GM12878 (cell line): Measurements from ENCODE around the gene NKIRAS2. TPM values are rescaled to one million over a fixed set of nuclear protein-coding genes. Genes with fewer than 3 reads are reported as not detected.

Experiments
- ATAC-seq: fragments of 200-7000 bp; cut with Tn5 transposase; 3 replicates; pipeline ENCODE4 v1.9.1; 2020; ENCODE audit warnings: mild to moderate bottlenecking, moderate library complexity
- BruUV-seq: library from RNA; stranded (reverse); fragments of 400-500 nt; replicated peaks from 2 replicates; lab custom pipeline; 2021; lab: Mats Ljungman, UMichigan
- CTCF ChIA-PET: fragments of 300-600 bp; sonication (Branson Sonifier 250); formaldehyde crosslinking; extraction: SDS; loops from one replicate; lab custom pipeline; 2021; ENCODE audit warnings: inconsistent platforms; lab: Yijun Ruan, JAX
- POLR2A ChIA-PET: fragments of 350-600 bp; formaldehyde crosslinking; extraction: SDS; loops from one replicate; lab custom pipeline; 2021; ENCODE audit warnings: inconsistent platforms; lab: Charles Lee
- RAD21 ChIA-PET: fragments of 300-600 bp; sonication (Branson Sonifier 250); formaldehyde crosslinking; loops from one replicate; lab custom pipeline; 2023; ENCODE audit warnings: antibody characterized with exemption; ENCODE audit not compliant: unreplicated experiment; lab: Charles Lee
- SMC1A ChIA-PET: fragments of 300-600 bp; sonication (Branson Sonifier 250); formaldehyde crosslinking; loops from one replicate; lab custom pipeline; 2023; ENCODE audit not compliant: unreplicated experiment, uncharacterized antibody; lab: Charles Lee
- DNase-seq: peaks from one replicate; pipeline ENCODE4 v3.0.0-alpha.2; 2011; ENCODE audit warnings: low read depth, low spot score
- FAIRE-seq: peaks from 3 replicates; lab custom pipeline; 2011; peaks lifted over from hg19 to GRCh38; lab: Jason Lieb, UNC
- H2AFZ ChIP-seq: 2 replicates; pipeline ENCODE4 v1.6.0; 2011; ENCODE audit warnings: low read depth, low read length, control low read depth; ENCODE audit not compliant: control insufficient read depth
- H3K27ac ChIP-seq: 2 replicates; pipeline ENCODE4 v1.5.1; 2011; ENCODE audit warnings: control low read depth; ENCODE audit not compliant: control insufficient read depth, insufficient read depth
- H3K27me3 ChIP-seq, 2 experiments: replicated peaks in 1 of 2; 2 replicates each; pipeline versions ENCODE4 v1.6.0 to v1.6.1; 2011; ENCODE audit warnings: low read length in 1 of 2; ENCODE audit not compliant: control insufficient read depth in 2 of 2, insufficient read depth in 2 of 2
- H3K36me3 ChIP-seq, 2 experiments: 2 replicates each; pipeline ENCODE4 v1.5.1; 2011; ENCODE audit warnings: low read length in 1 of 2; ENCODE audit not compliant: control insufficient read depth in 2 of 2, insufficient read depth in 2 of 2
- H3K4me1 ChIP-seq: 2 replicates; pipeline ENCODE4 v1.6.1; 2011; ENCODE audit warnings: mild to moderate bottlenecking, low read length, moderate library complexity, mixed read lengths; ENCODE audit not compliant: control insufficient read depth, insufficient read depth
- H3K4me2 ChIP-seq: 2 replicates; pipeline ENCODE4 v1.6.0; 2011; ENCODE audit warnings: control low read depth; ENCODE audit not compliant: control insufficient read depth, insufficient read depth
- H3K4me3 ChIP-seq: fragments of 200-600 bp; sonication (generic); 2 replicates; pipeline ENCODE4 v1.5.1; 2016
- H3K79me2 ChIP-seq: 2 replicates; pipeline ENCODE4 v1.6.0; 2011; ENCODE audit warnings: low read length; ENCODE audit not compliant: control insufficient read depth, insufficient read depth
- H3K9ac ChIP-seq: 2 replicates; pipeline ENCODE4 v1.8.0; 2011; ENCODE audit warnings: low read length, control low read depth, mixed read lengths; ENCODE audit not compliant: control insufficient read depth, insufficient read depth
- H3K9me3 ChIP-seq: replicated peaks from 3 replicates; pipeline ENCODE4 v1.5.1; 2011; ENCODE audit warnings: mild to moderate bottlenecking, low read length; ENCODE audit not compliant: control insufficient read depth, insufficient read depth
- H4K20me1 ChIP-seq: 2 replicates; pipeline ENCODE4 v1.6.0; 2011; ENCODE audit not compliant: control insufficient read depth, insufficient read depth
- GATAD2B ChIP-seq: fragments of 450-650 bp; conservative IDR thresholded peaks from 2 replicates; pipeline ENCODE4 v1.6.1; 2017; ENCODE audit warnings: low read depth, mild to moderate bottlenecking, moderate library complexity
- KLF5 ChIP-seq: fragments of 450-650 bp; IDR thresholded peaks from 2 replicates; pipeline ENCODE4 v1.6.1; 2014; ENCODE audit warnings: mild to moderate bottlenecking; ENCODE audit not compliant: partially characterized antibody
- NFYA ChIP-seq: IDR thresholded peaks from 2 replicates; pipeline ENCODE4 v1.6.1; 2011; ENCODE audit warnings: low read depth, mild to moderate bottlenecking, low read length, improper control_type of control experiment, borderline replicate concordance
- POLR2AphosphoS5 ChIP-seq: IDR thresholded peaks from 2 replicates; pipeline ENCODE4 v1.6.1; 2011; ENCODE audit warnings: mild to moderate bottlenecking, low read length, inconsistent platforms
- SIN3A ChIP-seq: IDR thresholded peaks from 2 replicates; pipeline ENCODE4 v1.6.1; 2012; ENCODE audit warnings: low read depth, low read length, improper control_type of control experiment
- WGBS: methylation state at CpG from one replicate; pipeline ENCODE4 v1.1.6; 2016; ENCODE audit warnings: low lambda C conversion rate; ENCODE audit not compliant: insufficient replicate concordance, insufficient coverage; ENCODE audit errors: missing lambda C conversion rate; 5-methylcytosine and 5-hydroxymethylcytosine counted together
- in situ Hi-C: fragments of 300-500 bp; cut with MboI; formaldehyde crosslinking; loops from 9 replicates; pipeline ENCODE4 v1.14.3; 2018; ENCODE audit warnings: mixed read lengths
- intact Hi-C: fragments of 100-400 bp; cut with micrococcal nuclease; formaldehyde crosslinking; loops from one replicate; pipeline ENCODE4 v1.14.2; 2022; ENCODE audit not compliant: unreplicated experiment
- polyA plus RNA-seq, 11 experiments: library from polyadenylated mRNA; depleted of rRNA in 4 of 11; unstranded in 6 of 11; stranded (reverse) in 5 of 11; fragments of >200 nt; fragmentation: Nextera tagmentation in 4 of 11; fragmentation: Illumina TruSeq in 1 of 11; extraction: Ambion mirVana in 4 of 11; extraction: Trizol in 1 of 11; gene quantifications; 1 replicate in 1 of 11; 2 replicates in 10 of 11; pipeline versions ENCODE4 v1.2.1 to v1.2.3, GENCODE V29; 2011 to 2016; ENCODE audit warnings: inconsistent platforms in 2 of 11, missing spikeins in 2 of 11, low read depth in 1 of 11
- total RNA-seq, 4 experiments: library from RNA; depleted of rRNA in 3 of 4; stranded (reverse); fragments of >200 nt in 3 of 4; fragmentation: Illumina TruSeq in 1 of 4; extraction: Trizol in 1 of 4; gene quantifications; 2 replicates each; pipeline versions ENCODE4 v1.2.1 to v1.2.3, GENCODE V29; 2013 to 2021
- TF ChIP-seq, protein P1 (sequence below): fragments of 450-650 bp; IDR thresholded peaks from 2 replicates; pipeline ENCODE4 v1.6.1; 2017; ENCODE audit warnings: mild to moderate bottlenecking, moderate library complexity

Gene NKIRAS2
- total and polyA plus RNA-seq, 10 of the 15 experiments (the other 5 are each of a cell fraction or from before 2014, with no cell fraction given) = 6.4 to 49.7 (median 27.2) TPM

DNA sequence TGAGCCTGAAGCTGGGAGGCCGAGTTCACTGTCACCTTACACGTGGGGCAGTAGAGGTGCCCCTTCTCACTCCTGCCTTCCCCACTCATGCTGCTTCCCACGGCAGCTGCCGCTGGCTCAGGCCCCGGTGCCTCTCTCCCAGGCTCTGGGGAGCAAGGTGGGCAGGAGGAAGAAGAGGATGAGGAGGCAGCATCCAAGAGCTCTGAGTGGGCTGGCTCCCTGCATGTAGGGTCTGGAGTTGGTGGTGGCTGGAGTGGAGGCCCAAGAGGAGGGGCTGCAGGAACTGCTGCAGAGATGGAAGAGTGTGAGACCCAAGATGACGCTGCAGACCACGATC is 8.9 kb downstream of the NKIRAS2 start:
- Histone ChIP-seq H3K27ac (no peak overlapping the region), H3K36me3 (peaks cover 0 to 13% of the 10 kb centered on the region in 2 experiments; a peak in 2 of 4 replicates), H4K20me1 (no peaks in the 10 kb centered on the region), H3K9me3 (no peaks in the 10 kb centered on the region), H3K27me3 (no peaks in the 10 kb centered on the region), H3K4me3 (no peak overlapping the region), H2AFZ (no peak overlapping the region), H3K4me2 (no peak overlapping the region), H3K79me2 (no peaks in the 10 kb centered on the region), H3K4me1 (peaks cover 13% of the 10 kb centered on the region), H3K9ac (no peak overlapping the region)
- intact Hi-C loops = loop anchor here (5.0 kb wide), 2 partner anchors 34 to 74 kb away; no protein-coding TSS in a partner anchor
- FAIRE-seq (no peak), ATAC-seq (no peak), DNase-seq (no peak)
- ChIA-PET POLR2A (interaction anchor here (0.6 kb wide), 1 partner anchor 388 kb away, joined by 4 read pairs; no protein-coding TSS in a partner anchor), CTCF (interaction anchor here (0.8 to 10.1 kb wide), 4 partner anchors 12 to 179 kb away, joined by 3 to 83 read pairs (median 18); partner anchors contain the start of gene DNAJC7), SMC1A (interaction anchor here (0.7 kb wide), 1 partner anchor 87 kb away, joined by 4 read pairs; no protein-coding TSS in a partner anchor), RAD21 (interaction anchor here (0.8 kb wide), 1 partner anchor 62 kb away, joined by 5 read pairs; the partner anchor contains the start of gene CNP)
- in situ Hi-C loops = no loop called here
- WGBS = 66% methylated on average over 7 of the region's 7 CpGs
- BruUV-seq = no TSS peak
- TF ChIP-seq KLF5 = no peak
- TF ChIP-seq GATAD2B = no peak
- no peak for TF ChIP-seq SIN3A
- no peak for TF ChIP-seq NFYA
- TF ChIP-seq POLR2AphosphoS5 = no peak
- TF ChIP-seq, protein P1, sequence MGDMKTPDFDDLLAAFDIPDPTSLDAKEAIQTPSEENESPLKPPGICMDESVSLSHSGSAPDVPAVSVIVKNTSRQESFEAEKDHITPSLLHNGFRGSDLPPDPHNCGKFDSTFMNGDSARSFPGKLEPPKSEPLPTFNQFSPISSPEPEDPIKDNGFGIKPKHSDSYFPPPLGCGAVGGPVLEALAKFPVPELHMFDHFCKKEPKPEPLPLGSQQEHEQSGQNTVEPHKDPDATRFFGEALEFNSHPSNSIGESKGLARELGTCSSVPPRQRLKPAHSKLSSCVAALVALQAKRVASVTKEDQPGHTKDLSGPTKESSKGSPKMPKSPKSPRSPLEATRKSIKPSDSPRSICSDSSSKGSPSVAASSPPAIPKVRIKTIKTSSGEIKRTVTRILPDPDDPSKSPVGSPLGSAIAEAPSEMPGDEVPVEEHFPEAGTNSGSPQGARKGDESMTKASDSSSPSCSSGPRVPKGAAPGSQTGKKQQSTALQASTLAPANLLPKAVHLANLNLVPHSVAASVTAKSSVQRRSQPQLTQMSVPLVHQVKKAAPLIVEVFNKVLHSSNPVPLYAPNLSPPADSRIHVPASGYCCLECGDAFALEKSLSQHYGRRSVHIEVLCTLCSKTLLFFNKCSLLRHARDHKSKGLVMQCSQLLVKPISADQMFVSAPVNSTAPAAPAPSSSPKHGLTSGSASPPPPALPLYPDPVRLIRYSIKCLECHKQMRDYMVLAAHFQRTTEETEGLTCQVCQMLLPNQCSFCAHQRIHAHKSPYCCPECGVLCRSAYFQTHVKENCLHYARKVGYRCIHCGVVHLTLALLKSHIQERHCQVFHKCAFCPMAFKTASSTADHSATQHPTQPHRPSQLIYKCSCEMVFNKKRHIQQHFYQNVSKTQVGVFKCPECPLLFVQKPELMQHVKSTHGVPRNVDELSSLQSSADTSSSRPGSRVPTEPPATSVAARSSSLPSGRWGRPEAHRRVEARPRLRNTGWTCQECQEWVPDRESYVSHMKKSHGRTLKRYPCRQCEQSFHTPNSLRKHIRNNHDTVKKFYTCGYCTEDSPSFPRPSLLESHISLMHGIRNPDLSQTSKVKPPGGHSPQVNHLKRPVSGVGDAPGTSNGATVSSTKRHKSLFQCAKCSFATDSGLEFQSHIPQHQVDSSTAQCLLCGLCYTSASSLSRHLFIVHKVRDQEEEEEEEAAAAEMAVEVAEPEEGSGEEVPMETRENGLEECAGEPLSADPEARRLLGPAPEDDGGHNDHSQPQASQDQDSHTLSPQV = no peak
